Muscle of leg (tissue), 11 donors: ENCODE measurements around the gene CBFA2T3. TPM values are rescaled to one million over a fixed set of nuclear protein-coding genes. Genes with fewer than 3 reads are reported as not detected.
A peak's percentile ranks its signal among the peaks of the same experiment; 100 is the strongest.
"Not testable (repeated sequence)": the region's sequence is repeated elsewhere in the genome, so short reads cannot be mapped to it uniquely, and the experiment has no call there.

Experiments
- DNase-seq: peaks from one replicate; pipeline ENCODE4 v3.0.0; 2013
- H3K27ac ChIP-seq: one replicate; pipeline ENCODE4 v1.5.1; 2013; ENCODE audit warnings: mild to moderate bottlenecking, low read length, control low read depth
- H3K27me3 ChIP-seq: one replicate; pipeline ENCODE4 v1.6.1; 2013; ENCODE audit warnings: low read length; ENCODE audit not compliant: control insufficient read depth, insufficient read depth
- H3K36me3 ChIP-seq: one replicate; pipeline ENCODE4 v1.6.1; 2013; ENCODE audit warnings: low read length; ENCODE audit not compliant: control insufficient read depth, insufficient read depth
- H3K4me1 ChIP-seq: one replicate; pipeline ENCODE4 v1.6.1; 2013; ENCODE audit warnings: low read length; ENCODE audit not compliant: control insufficient read depth, insufficient read depth
- H3K4me3 ChIP-seq: one replicate; pipeline ENCODE4 v1.5.1; 2013; ENCODE audit warnings: low read length, control low read depth
- H3K9me3 ChIP-seq: replicated peaks from 2 replicates; pipeline ENCODE4 v1.6.1; 2013; ENCODE audit warnings: low read depth, low read length; ENCODE audit not compliant: control insufficient read depth
- WGBS: methylation state at CpG from one replicate; pipeline ENCODE4 v1.1.5; 2013; ENCODE audit warnings: missing lambda C conversion rate; ENCODE audit not compliant: insufficient coverage; 5-methylcytosine and 5-hydroxymethylcytosine counted together
- polyA plus RNA-seq, 8 donors: library from polyadenylated mRNA; unstranded; fragments of 120-200 nt; gene quantifications; one replicate each; pipeline versions ENCODE4 v1.2.1 to v1.2.3, GENCODE V29; 2013; ENCODE audit warnings: inconsistent platforms in 1 of 8, low replicate concordance in 1 of 8; ENCODE audit not compliant: insufficient read length in 8 of 8, insufficient read depth in 1 of 8
- total RNA-seq: library from RNA; stranded (reverse); fragments of 120-200 nt; gene quantifications from one replicate; pipeline ENCODE4 v1.2.4, GENCODE V29; 2013

The CBFA2T3 gene
- total and polyA plus RNA-seq, 9 donors = 3.8 to 23.0 (median 17.8) TPM

DNA sequence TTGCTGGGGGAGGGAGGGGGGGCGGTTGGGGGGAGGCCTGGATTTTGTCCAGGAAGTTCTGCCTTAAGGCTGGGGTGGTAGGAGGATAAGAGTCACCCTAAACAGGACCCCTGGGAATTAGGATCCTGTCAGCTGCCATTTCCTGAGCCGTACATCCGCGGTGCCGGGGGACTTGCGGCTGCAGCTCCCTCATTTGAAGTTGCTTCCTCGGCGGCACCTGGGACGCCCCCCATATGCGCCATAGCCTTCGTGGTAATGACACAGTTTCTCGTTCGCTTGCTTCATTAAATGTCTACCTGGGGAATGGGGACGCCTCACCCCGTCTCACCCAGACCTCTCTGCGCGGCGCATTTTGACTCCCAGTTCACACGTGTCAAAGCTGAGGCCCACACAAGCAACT is 55.4 kb downstream of the CBFA2T3 start:
- Histone ChIP-seq H3K27me3 (peaks cover 2% of the 10 kb centered on the region), H3K4me3 (no peak overlapping the region), H3K36me3 (no peaks in the 10 kb centered on the region), H3K27ac (peak overlapping the region; percentile 86), H3K9me3 (no peaks in the 10 kb centered on the region), H3K4me1 (peaks cover 85% of the 10 kb centered on the region)
- no peak for DNase-seq
- 27% methylated on average over 12 of the region's 19 CpGs for WGBS

DNA sequence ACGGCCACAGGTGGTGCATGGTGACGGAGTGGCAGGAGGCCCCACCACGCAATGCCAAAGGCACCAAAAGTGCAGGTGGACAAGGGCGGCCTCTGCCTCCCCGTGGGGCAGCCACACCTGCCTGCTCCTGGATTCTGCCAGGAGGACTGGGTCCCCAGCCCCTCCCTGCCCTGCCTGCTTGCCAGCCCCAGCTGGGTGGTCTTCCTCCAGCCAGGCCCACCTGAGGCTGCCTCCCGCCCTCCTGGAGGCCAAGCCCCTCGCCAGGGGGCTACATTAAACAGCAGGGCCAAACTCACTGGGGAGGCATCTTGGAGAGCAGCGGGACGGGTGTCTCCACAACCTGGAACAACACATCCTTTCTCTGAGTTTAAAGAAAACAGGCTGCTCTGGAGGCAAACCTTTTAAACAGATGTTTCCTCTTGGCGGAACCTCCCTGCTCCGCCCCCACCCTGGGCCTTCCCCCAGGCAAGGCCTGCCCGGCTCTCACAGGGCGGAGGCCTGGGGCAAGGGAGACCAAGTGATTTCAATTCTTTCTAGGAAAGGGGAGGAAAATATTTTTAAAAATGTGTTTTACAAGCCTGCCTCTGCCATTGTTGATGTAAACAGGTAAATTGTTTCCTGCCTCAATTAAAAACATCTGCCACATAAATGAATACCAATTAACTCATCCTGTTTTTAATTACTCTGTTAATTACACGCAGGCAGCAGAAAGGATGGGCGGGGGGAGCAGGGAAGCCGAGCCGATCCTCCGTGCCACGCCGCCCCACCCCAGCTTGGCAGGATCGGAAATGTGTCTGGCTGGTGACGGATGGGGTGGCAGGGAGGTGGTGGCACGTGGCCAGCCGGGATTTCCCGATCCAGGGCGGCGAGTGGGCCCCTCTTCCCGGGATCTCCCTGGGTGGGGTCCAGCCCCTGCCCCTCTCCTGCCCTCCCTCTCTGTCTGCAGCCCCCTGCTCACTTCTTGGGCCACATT is 56.1 kb downstream of the CBFA2T3 start:
- no peak overlapping the region for H3K4me3 ChIP-seq
- peaks cover 79% of the 10 kb centered on the region for H3K4me1 ChIP-seq
- H3K36me3 ChIP-seq = no peaks in the 10 kb centered on the region
- WGBS = 11% methylated on average over 12 of the region's 28 CpGs
- H3K27me3 ChIP-seq = peaks cover 2% of the 10 kb centered on the region
- no peaks in the 10 kb centered on the region for H3K9me3 ChIP-seq
- peak; percentile 96 for DNase-seq
- H3K27ac ChIP-seq = peak overlapping the region; percentile 86

DNA sequence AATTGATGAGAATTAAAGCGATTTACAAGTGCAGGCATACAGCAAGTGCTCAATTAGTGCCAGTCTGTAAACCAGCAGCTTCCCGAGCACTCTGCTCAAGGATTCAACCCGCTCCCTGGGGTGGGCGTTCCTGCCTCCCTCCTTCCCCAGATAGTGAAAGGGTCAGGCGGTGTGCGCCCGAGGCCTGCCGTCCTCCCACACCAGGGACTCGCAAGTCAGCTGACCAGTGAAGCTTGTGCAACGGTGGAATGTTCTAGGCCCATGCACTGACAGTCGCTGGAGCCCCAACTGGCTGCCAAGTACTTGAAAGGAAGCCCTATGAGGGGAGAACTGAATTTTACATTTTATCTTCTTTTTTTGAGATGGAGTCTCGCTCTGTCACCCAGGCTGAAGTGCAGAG is 57.1 kb downstream of the CBFA2T3 start:
- H3K36me3 ChIP-seq = no peaks in the 10 kb centered on the region
- H3K9me3 ChIP-seq = no peaks in the 10 kb centered on the region
- H3K4me1 ChIP-seq = peaks cover 70% of the 10 kb centered on the region
- no peak overlapping the region for H3K27ac ChIP-seq
- WGBS = 89% methylated on average over 4 of the region's 12 CpGs
- H3K27me3 ChIP-seq = peaks cover 2% of the 10 kb centered on the region
- no peak for DNase-seq
- H3K4me3 ChIP-seq = no peak overlapping the region

DNA sequence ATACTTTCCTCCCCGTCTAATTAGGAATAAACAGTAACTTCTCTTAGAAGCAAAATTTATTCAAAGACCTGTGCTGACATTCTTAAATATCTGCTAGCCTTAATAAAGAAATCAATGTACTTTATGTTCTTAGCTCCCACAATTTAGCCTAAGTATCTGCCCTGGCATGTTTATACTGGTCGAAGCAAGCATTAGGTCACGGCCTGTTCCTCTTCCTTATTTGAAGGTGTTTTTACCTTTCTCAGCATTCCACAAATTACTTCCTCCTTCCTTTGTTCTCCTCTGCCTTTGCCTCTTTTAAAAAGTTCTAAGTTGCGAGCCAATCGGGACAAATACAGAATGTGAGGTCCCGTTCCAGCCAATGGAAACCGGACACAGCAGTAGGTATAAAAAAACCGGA is 58.1 kb downstream of the CBFA2T3 start:
- WGBS = 90% methylated on average over 6 of the region's 8 CpGs
- peaks cover 68% of the 10 kb centered on the region for H3K4me1 ChIP-seq
- H3K27ac ChIP-seq, H3K36me3 ChIP-seq, DNase-seq, H3K9me3 ChIP-seq, H3K27me3 ChIP-seq, H3K4me3 ChIP-seq: not testable (repeated sequence)

DNA sequence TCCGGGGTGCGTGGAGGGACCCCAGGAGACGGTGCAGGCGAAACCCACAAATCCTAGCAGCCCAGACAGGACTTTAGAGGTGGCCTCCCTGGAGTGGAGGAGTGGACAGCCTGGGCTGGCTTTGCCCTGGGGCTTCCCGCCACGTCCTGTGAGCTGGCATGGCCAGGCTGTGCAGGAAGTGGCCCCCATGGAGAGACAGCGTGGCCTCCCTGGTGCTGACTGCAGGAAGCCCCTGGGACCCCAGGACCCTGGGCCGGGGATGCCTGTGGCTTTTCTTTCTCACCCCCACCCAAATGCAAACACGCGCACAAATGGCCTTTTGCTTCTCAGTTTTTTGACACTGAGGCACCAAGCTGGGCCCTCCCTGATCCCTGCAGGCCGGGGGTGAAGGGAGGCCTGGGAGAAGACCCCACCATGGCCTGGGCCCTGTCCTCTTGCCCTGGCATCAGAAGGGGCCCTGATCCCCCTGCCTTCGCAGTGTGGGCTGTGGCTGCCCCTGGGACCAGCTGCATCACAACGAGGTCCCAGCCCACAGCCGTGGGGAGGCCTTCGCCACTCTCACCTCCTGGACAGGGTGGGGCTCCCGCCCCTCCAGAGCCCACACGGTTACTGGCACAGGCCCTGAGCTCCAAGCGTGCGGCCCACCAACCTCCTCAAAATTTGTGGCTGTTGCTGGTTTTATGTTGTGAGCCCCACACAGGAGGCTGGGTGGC is 58.9 kb downstream of the CBFA2T3 start:
- Histone ChIP-seq H3K9me3 (peaks cover 3% of the 10 kb centered on the region), H3K27ac (no peak overlapping the region), H3K4me1 (peaks cover 60% of the 10 kb centered on the region), H3K27me3 (peaks cover 2% of the 10 kb centered on the region), H3K4me3 (no peak overlapping the region), H3K36me3 (peaks cover 7% of the 10 kb centered on the region)
- 70% methylated on average over 12 of the region's 19 CpGs for WGBS
- no peak for DNase-seq

DNA sequence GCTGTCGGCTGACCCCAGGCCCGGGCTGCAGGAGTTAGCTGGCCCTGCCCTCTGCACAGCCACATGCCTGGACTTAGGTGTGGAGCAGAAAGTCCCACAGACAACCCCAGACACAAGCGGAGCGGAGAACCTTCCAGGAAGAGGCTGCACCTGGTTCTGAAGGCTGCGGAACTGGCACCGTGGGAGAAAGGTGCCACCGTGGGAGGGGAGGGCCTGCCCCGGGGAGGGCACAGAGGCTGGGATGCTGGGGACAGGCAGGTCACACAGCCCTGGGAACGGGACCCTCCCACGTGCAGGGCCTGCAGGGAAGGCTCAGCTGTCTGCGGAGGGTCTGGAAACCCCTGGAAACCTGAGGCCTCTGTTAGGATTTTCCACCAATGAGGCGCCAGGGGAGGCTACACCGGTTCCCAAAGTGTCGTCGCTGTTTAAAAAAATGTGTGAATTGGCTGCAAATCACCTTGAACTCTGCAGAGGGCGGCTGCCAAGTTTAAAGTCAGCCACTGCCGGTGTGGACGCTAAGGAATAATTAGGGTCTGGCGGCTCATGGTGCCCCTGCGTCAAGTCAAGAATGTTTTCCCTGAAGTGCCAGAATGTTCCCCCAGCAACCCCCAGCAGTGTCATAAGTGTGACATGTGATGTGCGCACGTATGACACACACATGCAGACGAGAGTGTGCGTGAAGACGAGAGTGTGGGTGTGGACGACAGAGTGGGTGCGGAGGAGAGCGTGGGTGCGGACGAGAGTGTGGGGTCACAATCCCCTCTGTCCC is 59.7 kb downstream of the CBFA2T3 start:
- no peak for DNase-seq
- peaks cover 3% of the 10 kb centered on the region for H3K9me3 ChIP-seq
- no peak overlapping the region for H3K27ac ChIP-seq
- WGBS = 56% methylated on average over 26 of the region's 30 CpGs
- peaks cover 7% of the 10 kb centered on the region for H3K36me3 ChIP-seq
- peaks cover 53% of the 10 kb centered on the region for H3K4me1 ChIP-seq
- no peak overlapping the region for H3K4me3 ChIP-seq
- peaks cover 2% of the 10 kb centered on the region for H3K27me3 ChIP-seq

DNA sequence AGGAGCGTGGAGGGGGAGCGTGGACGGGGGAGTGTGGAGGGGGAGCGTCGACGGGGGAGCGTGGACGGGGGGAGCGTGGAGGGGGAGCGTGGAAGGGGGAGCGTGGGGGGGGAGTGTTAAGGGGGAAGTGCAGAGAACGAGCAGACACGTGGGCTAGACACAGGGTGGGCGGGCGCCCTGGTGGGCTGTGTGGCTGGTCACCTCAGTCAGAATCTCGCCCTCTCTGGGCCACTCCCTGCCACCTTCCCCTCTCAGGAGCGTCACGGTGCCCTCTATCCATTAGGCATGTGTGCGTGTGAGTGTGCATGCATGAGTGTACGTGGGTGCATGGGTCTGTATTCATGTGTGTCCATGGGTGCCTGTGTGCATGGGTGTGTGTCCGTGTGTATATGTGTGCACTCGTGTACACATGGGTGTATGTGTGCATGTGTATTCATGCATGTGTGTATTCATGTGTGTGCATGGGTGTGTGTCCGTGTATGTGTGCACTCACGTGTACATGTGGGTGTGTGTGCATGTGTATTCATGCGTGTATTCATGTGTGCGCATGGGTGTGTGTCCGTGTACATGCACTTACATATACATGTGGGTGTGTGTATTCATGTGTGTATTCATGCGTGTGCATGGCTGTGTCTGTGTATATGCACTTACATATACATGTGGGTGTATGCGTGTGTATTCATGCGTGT is 61.2 kb downstream of the CBFA2T3 start:
- Histone ChIP-seq H3K9me3 (peaks cover 3% of the 10 kb centered on the region), H3K4me3 (no peak overlapping the region), H3K27me3 (peaks cover 2% of the 10 kb centered on the region), H3K27ac (no peak overlapping the region), H3K36me3 (peaks cover 7% of the 10 kb centered on the region), H3K4me1 (peaks cover 53% of the 10 kb centered on the region)
- WGBS = 88% methylated on average over 7 of the region's 30 CpGs
- no peak for DNase-seq

DNA sequence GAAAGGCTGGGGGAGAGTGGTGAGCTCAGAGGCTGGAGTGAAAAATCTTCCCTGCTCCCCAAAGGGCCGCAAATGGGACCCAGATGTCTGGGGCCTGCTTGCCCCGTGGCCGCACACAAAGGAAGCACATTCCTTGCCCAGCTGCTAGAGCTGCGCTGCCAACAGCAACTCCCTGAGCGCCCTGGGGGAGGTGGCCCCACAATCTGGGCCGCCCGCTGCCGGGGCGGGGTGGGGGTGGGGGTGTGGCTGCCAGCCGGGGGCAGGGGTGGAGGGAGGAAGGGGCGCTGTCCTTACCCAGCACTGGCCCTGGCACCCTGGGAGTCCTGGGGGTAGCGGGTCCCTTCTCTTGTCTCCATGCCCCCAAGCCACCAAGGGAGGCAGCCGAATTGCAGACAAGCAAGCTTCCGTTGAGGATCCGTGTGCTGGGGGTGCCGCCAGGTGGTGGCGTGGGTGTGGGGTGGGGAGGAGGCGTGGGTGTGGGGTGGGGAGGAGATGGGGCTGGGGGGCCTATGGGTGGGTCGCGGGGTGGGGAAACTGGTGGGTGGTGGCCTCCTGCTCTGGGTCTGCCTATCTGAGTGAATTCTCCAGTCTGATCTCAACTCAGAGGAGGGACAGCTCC is 62.1 kb downstream of the CBFA2T3 start:
- Histone ChIP-seq H3K9me3 (peaks cover 3% of the 10 kb centered on the region), H3K27ac (peak overlapping the region; percentile 37), H3K36me3 (peaks cover 7% of the 10 kb centered on the region), H3K27me3 (peaks cover 2% of the 10 kb centered on the region), H3K4me1 (peaks cover 53% of the 10 kb centered on the region), H3K4me3 (no peak overlapping the region)
- peak; percentile 75 for DNase-seq
- WGBS = 6% methylated on average over 6 of the region's 20 CpGs

DNA sequence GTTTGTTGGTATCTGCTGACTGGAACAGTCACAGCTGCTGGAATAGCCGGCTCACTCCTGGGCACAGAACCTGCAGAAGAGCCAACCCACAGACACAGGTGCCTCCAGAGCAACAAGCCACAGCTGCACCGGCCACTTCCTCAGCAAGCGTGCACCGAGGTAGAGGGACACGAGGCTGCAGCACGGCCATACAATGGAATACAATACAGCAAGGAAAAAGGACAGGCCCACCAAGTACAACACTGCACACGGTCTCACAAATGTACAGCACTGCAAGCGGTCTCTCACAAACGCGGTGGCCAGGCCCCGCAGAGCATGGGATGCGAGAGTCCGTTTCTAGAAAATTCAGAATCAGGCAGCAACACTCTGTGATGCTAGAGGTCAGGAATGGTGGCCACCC is 63.1 kb downstream of the CBFA2T3 start:
- Histone ChIP-seq H3K36me3 (peaks cover 10% of the 10 kb centered on the region), H3K4me3 (no peak overlapping the region), H3K27ac (no peak overlapping the region), H3K4me1 (peaks cover 60% of the 10 kb centered on the region), H3K27me3 (peaks cover 2% of the 10 kb centered on the region), H3K9me3 (peaks cover 3% of the 10 kb centered on the region)
- WGBS = 96% methylated on average over 11 of the region's 13 CpGs
- DNase-seq = no peak
